LNCaP clone FGC (cell line): Measurements from ENCODE around the gene C10orf90.

ENCODE experiments used
- DNase-seq: peaks from one replicate; pipeline ENCODE4 v3.0.0-alpha.2; 2011; ENCODE audit warnings: low read depth
- H3K4me3 ChIP-seq: 2 replicates; pipeline ENCODE4 v1.5.1; 2011; ENCODE audit warnings: mild to moderate bottlenecking, low read depth, low read length, control low read depth
- CTCF ChIP-seq: IDR thresholded peaks from 2 replicates; pipeline ENCODE4 v1.5.1; 2012; ENCODE audit warnings: mild to moderate bottlenecking; ENCODE audit not compliant: control insufficient read depth, insufficient read depth; ENCODE audit errors: extremely low read depth

C10orf90 gene

GRCh38 chr10:126423732-126424491 lies 246.6 kb downstream of the C10orf90 start:
- no peak overlapping the region for H3K4me3 ChIP-seq
- no peak for DNase-seq
- no peak for TF ChIP-seq CTCF

GRCh38 chr10:126422567-126422966 lies 247.9 kb downstream of the C10orf90 start:
- no peak for TF ChIP-seq CTCF

GRCh38 chr10:126421756-126422256 lies 248.7 kb downstream of the C10orf90 start:
- no peak for TF ChIP-seq CTCF
- DNase-seq, result no peak
- H3K4me3 ChIP-seq, result no peak overlapping the region

More at GRCh38 chr10:126422567-126422966, 247.9 kb downstream of the C10orf90 start:
- no peak for DNase-seq
- no peak overlapping the region for H3K4me3 ChIP-seq

GRCh38 chr10:126420567-126421300 lies 249.8 kb downstream of the C10orf90 start:
- no peak overlapping the region for H3K4me3 ChIP-seq
- TF ChIP-seq CTCF, result no peak
- DNase-seq, result no peak

GRCh38 chr10:126417220-126417825 lies 253.2 kb downstream of the C10orf90 start:
- no peak overlapping the region for H3K4me3 ChIP-seq
- DNase-seq, result no peak
- no peak for TF ChIP-seq CTCF

GRCh38 chr10:126409821-126410220 lies 260.7 kb downstream of the C10orf90 start:
- no peak for DNase-seq
- H3K4me3 ChIP-seq, result no peak overlapping the region
- TF ChIP-seq CTCF, result no peak
